ENCODE data around the gene RPUSD3. TPM values are rescaled to one million over a fixed set of nuclear protein-coding genes. Genes with fewer than 3 reads are reported as not detected.

Gene RPUSD3
- total and polyA plus RNA-seq, 12 donors, result 26.4 to 45.7 (median 30.1) TPM

GRCh38 chr3:9815986-9816385 is 27.8 kb downstream of the RPUSD3 start:
- Histone ChIP-seq H3K27ac (no peak overlapping the region), H3K4me3 (no peak overlapping the region), H3K4me1 (peaks cover under 1 to 7% (median 2%) of the 10 kb centered on the region in 9 donors), H3K27me3 (no peaks in the 10 kb centered on the region), H3K36me3 (peaks cover 0 to 77% (median 4%) of the 10 kb centered on the region in 9 donors), H3K9me3 (no peaks in the 10 kb centered on the region)
- DNase-seq, result no peak
- intact Hi-C loops (cut with DNase I), result no loop called here
- no peak for ATAC-seq
- no peak for TF ChIP-seq CTCF (IDR thresholded peaks at IDR 0.05)
- 88 to 94% methylated on average over 9 of the region's 9 CpGs for WGBS, 2 donors

GRCh38 chr3:9812870-9813483 is 30.8 kb downstream of the RPUSD3 start:
- 95 to 96% methylated on average over 9 of the region's 9 CpGs for WGBS, 2 donors
- no peaks in the 10 kb centered on the region for H3K27me3 ChIP-seq
- DNase-seq (no peak), ATAC-seq (no peak)
- no peak overlapping the region for H3K4me3 ChIP-seq
- H3K4me1 ChIP-seq, result peaks cover 4 to 21% (median 18%) of the 10 kb centered on the region in 9 donors
- no peak for TF ChIP-seq CTCF (IDR thresholded peaks at IDR 0.05)
- peaks cover 0 to 53% (median 4%) of the 10 kb centered on the region in 9 donors for H3K36me3 ChIP-seq
- no peaks in the 10 kb centered on the region for H3K9me3 ChIP-seq
- intact Hi-C loops (cut with DNase I), result no loop called here
- no peak overlapping the region for H3K27ac ChIP-seq

- peaks cover 4 to 21% (median 18%) of the 10 kb centered on the region in 9 donors for H3K4me1 ChIP-seq
- 46 to 49% methylated on average over 10 of the region's 10 CpGs for WGBS, 2 donors
- ATAC-seq (peak in 4 of 8 donors; percentile 8 to 25 (median 16)), DNase-seq (no peak)
- intact Hi-C loops (cut with DNase I), result no loop called here
- peaks cover 0 to 64% (median 10%) of the 10 kb centered on the region in 9 donors for H3K36me3 ChIP-seq
- peak overlapping the region in 9 of 10 donors; percentile 64 to 92 (median 78) for H3K4me3 ChIP-seq
- TF ChIP-seq CTCF (IDR thresholded peaks at IDR 0.05), result no peak
- no peaks in the 10 kb centered on the region for H3K9me3 ChIP-seq
- peak overlapping the region; percentile 88 to 99 (median 96) for H3K27ac ChIP-seq
- no peaks in the 10 kb centered on the region for H3K27me3 ChIP-seq
These were observed 33.0 kb downstream of the RPUSD3 start for GRCh38 chr3:9810846-9811245.

- no peaks in the 10 kb centered on the region for H3K27me3 ChIP-seq
- H3K4me3 ChIP-seq, result peak overlapping the region; percentile 64 to 92 (median 78)
- no peaks in the 10 kb centered on the region for H3K9me3 ChIP-seq
- peak overlapping the region; percentile 88 to 99 (median 96) for H3K27ac ChIP-seq
- ATAC-seq (peak in 6 of 8 donors; percentile 8 to 28 (median 18)), DNase-seq (peak in 1 of 2 donors; percentile 18)
- TF ChIP-seq CTCF (IDR thresholded peaks at IDR 0.05), result no peak
- H3K4me1 ChIP-seq, result peaks cover 4 to 21% (median 18%) of the 10 kb centered on the region in 9 donors
- 7 to 8% methylated on average over 18 of the region's 18 CpGs for WGBS, 2 donors
- peaks cover 0 to 69% (median 12%) of the 10 kb centered on the region in 9 donors for H3K36me3 ChIP-seq
- intact Hi-C loops (cut with DNase I), result no loop called here
These were observed 33.4 kb downstream of the RPUSD3 start for GRCh38 chr3:9810433-9810770.
